Activated naive CD8-positive, alpha-beta T cell treated with anti-CD3 and anti-CD28 coated beads for 36 hours (primary cell): ENCODE data around the gene TBKBP1. TPM values are rescaled to one million over a fixed set of nuclear protein-coding genes. Genes with fewer than 3 reads are reported as not detected.
"Not testable (repeated sequence)": the region's sequence is repeated elsewhere in the genome, so short reads cannot be mapped to it uniquely, and the experiment has no call there.

Experiments
- DNase-seq: peaks from one replicate; pipeline ENCODE4 v3.0.0; 2021
- H3K27ac Mint-ChIP-seq: one replicate; pipeline ENCODE4 v1.8.0; 2022; ENCODE audit warnings: mild to moderate bottlenecking, moderate library complexity, mixed read lengths
- H3K27me3 Mint-ChIP-seq: one replicate; pipeline ENCODE4 v1.8.0; 2022; ENCODE audit warnings: mild to moderate bottlenecking, mixed read lengths
- H3K36me3 Mint-ChIP-seq: one replicate; pipeline ENCODE4 v1.8.0; 2021; ENCODE audit warnings: mild to moderate bottlenecking, mixed read lengths
- H3K4me1 Mint-ChIP-seq: one replicate; pipeline ENCODE4 v1.8.0; 2021; ENCODE audit warnings: mixed read lengths
- H3K4me3 Mint-ChIP-seq: one replicate; pipeline ENCODE4 v1.8.0; 2022; ENCODE audit warnings: mild to moderate bottlenecking, moderate library complexity, mixed read lengths
- H3K9me3 Mint-ChIP-seq: one replicate; pipeline ENCODE4 v1.8.0; 2022; ENCODE audit warnings: mixed read lengths
- total RNA-seq, 2 experiments: library from RNA; stranded (reverse); gene quantifications; one replicate each; pipeline ENCODE4 v1.2.3, GENCODE V29; 2021

Gene TBKBP1
- total RNA-seq, 2 experiments from 2014 or later, result 11.7 to 11.9 TPM

DNA sequence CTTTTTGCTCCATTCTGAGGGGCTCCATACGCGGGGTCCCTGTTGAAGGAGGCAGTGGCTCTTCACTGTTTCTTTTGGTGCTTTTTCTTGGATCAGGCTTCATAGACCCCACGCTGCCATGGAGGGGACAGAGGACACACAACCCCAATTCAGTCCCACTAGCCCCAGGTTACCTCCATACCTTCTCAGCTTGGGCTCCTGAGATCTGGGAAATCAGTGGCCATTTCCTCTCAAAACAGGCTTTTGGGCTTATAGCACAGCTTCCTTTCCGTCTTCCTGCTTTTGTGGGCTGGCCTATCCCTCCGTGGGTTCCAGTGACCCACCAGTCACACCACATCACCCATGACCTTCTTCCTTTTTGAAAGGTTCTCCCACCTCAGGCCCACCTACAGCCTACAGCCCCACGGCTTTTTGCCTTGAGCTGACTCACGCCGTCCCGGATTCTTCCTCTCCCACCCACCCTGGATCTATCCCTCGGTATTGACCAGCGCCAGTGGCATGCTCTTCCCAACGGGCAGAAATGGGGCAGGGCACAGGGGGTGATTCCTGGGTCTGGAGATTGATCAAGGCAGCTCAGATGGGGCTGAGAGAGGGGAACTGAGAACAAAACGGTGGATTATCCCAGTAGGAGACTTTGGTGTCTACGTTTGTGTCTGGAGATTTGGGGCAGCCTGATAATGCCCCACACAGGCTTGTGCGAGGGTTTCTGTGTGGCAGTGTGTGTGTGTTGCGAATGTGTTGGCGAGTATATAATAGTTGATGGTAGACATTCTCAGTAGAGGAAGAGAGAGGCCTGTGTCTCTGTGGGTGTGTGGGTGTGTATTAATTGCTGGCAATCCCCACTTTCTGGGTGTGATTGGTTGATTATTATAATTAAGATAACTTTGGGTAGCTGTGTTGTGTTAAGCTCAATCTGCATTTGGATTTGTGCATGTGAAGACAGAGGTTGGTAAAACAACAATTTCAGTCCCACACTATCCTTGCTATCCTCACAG, 42.8 kb downstream of the TBKBP1 start:
- Mint-ChIP-seq H3K9me3 (no peaks in the 10 kb centered on the region), H3K27me3 (no peaks in the 10 kb centered on the region), H3K36me3 (peaks cover 66% of the 10 kb centered on the region), H3K27ac (peak overlapping the region; percentile 97), H3K4me3 (peak overlapping the region; percentile 100), H3K4me1 (peaks cover 65% of the 10 kb centered on the region)
- DNase-seq, result no peak

DNA sequence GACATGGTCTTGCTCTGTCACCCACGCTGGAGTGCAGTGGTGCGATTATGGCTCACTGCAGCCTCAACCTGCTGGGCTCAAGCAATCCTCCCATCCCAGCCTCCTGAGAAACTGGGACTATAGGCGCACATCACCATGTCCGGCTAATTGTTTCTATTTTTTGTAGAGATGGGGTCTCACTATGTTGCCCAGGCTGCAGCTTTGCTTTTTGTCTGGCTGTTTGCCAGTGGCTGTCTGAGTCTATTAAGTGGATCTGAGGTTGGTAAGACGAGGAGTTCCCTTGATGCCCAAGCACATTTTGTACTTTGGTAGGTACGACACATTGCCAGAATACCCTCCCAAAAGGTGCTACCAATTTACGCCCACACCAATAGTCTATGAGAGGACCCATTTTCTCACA, 44.2 kb downstream of the TBKBP1 start:
- Mint-ChIP-seq H3K4me1 (peaks cover 62% of the 10 kb centered on the region), H3K4me3 (no peak overlapping the region), H3K27me3 (no peaks in the 10 kb centered on the region), H3K9me3 (no peaks in the 10 kb centered on the region), H3K36me3 (peaks cover 77% of the 10 kb centered on the region), H3K27ac (no peak overlapping the region)
- DNase-seq, result no peak

DNA sequence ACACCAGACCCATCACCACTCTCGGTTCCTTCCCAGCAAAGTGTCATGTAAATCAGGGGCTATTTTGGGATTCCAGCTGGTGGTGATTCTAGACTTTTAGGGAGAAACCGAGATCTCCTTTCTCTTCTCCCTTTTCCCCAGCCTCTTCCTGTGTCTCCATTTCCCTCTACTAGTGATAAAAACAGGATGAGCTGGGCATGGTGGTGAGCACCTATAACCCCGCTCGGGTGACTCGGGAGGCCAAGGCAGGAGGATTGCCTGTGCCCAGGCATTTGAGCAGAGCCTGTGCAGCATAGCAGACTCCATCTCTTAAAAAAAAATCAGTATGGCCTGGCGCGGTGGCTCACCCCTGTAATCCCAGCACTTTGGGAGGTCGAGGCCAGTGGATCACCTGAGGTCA, 45.2 kb downstream of the TBKBP1 start:
- Mint-ChIP-seq H3K9me3 (no peaks in the 10 kb centered on the region), H3K36me3 (peaks cover 79% of the 10 kb centered on the region), H3K4me3 (no peak overlapping the region), H3K4me1 (peaks cover 64% of the 10 kb centered on the region), H3K27ac (no peak overlapping the region), H3K27me3 (no peaks in the 10 kb centered on the region)
- no peak for DNase-seq

DNA sequence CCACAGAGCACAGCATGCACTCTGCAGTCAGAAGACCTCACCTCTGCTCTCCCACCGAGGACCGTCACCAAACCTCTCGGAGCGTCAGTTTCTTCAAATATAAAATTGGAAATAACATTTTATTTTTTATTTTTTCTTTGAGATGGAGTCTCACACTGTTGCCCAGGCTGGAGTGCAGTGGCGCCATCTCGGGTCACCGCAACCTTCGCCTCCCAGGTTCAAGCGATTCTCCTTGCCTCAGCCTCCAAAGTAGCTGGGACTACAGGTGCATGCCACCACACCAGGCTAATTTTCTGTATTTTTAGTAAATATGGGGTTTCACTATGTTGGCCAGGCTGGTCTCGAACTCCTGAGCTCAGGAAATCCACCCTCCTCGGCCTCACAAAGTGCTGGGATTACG, 46.0 kb downstream of the TBKBP1 start:
- Mint-ChIP-seq H3K4me1 (peaks cover 62% of the 10 kb centered on the region), H3K36me3 (peaks cover 77% of the 10 kb centered on the region)
- not testable (repeated sequence) for H3K27me3 Mint-ChIP-seq, H3K4me3 Mint-ChIP-seq, DNase-seq, H3K9me3 Mint-ChIP-seq, H3K27ac Mint-ChIP-seq

DNA sequence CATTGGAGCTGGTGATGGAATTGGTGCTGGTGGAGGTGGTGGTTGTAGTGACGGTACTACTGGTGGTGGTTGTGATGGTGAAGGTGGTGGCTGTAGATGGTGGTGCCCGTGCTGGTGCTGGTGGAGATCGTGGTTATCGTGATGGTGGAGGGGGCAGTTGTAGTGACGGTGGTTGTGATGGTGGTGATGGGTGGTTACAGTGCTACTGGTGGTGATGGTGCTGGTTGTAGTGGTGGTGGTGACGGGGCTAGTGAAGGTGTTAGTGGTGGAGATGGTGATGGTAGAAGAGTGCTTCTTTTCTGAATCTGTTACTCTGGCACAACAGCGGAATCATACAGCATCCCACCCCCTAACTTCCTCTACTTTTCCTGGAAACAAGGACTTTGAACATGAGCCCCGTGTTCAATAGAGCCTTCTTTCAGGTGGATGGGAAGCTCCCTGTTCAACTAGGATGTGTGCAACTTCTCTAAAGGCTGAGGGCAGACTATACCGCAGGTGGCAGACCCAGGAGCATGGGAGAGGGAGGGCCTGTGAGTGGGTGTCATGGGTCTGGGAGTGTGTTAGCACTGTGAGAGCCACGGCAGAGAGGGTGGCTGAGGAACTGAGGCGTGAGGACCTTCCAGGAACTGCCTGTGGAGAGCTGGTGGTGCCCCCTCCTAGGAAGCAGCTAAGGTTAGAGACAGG, 47.3 kb downstream of the TBKBP1 start:
- peaks cover 77% of the 10 kb centered on the region for H3K36me3 Mint-ChIP-seq
- H3K27ac Mint-ChIP-seq, result peak overlapping the region; percentile 62
- peak overlapping the region; percentile 47 for H3K4me3 Mint-ChIP-seq
- peaks cover 60% of the 10 kb centered on the region for H3K4me1 Mint-ChIP-seq
- no peaks in the 10 kb centered on the region for H3K9me3 Mint-ChIP-seq
- H3K27me3 Mint-ChIP-seq, result no peaks in the 10 kb centered on the region
- no peak for DNase-seq

DNA sequence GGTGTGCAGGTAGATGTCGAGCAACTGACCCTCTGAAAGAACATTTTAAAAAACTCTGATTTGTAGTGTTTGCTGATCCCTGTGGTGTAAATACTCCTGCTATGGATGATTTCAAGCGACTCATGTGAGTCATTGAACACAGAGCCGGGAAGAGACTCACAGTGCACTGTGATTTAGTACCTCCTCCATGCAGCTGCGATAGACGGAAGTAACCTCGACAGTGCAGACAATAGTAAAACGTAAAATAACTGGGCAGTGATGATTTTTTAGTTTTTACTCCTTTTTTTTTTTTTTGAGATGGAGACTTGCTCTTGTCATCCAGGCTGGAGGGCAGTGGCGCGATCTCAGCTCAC, 47.8 kb downstream of the TBKBP1 start:
- peaks cover 55% of the 10 kb centered on the region for H3K4me1 Mint-ChIP-seq
- H3K36me3 Mint-ChIP-seq, result peaks cover 74% of the 10 kb centered on the region
- no peak overlapping the region for H3K27ac Mint-ChIP-seq
- no peaks in the 10 kb centered on the region for H3K27me3 Mint-ChIP-seq
- DNase-seq, result no peak
- H3K4me3 Mint-ChIP-seq, result peak overlapping the region; percentile 47
- no peaks in the 10 kb centered on the region for H3K9me3 Mint-ChIP-seq

DNA sequence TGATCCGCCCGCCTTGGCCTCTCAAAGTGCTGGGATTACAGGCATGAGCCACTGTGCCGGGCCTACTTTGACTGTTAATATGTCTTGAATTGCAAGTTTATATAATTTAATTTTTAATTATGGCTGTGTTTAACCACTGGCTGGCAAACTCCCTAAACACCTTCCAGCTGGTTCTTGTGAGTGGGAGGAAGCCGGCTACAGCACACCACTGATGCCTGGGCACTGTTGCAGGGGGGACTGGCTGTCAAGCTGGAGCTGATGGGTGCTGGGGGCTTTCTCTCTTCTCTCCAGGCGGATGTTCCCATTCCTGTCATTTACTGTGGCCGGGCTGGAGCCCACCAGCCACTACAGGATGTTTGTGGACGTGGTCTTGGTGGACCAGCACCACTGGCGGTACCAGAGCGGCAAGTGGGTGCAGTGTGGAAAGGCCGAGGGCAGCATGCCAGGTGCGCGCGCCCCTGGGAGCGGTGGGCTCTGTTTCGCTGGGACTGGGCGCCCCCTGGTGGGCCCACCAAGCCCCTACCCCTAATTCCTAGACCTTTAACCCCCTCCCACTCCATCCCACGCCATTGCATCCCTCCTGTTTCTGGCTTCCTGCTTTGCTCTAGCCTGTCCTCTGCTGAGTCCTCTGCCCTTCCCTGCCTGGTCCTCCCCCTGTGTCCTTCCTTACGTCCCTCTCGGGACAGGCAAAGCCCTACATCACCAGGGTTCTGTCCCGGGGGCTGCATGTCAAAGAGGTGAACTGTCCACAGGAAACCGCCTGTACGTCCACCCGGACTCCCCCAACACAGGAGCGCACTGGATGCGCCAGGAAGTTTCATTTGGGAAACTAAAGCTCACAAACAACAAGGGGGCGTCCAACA, 48.6 kb downstream of the TBKBP1 start:
- peak; percentile 57 for DNase-seq
- Mint-ChIP-seq H3K27me3 (no peaks in the 10 kb centered on the region), H3K9me3 (no peaks in the 10 kb centered on the region), H3K4me3 (peak overlapping the region; percentile 32), H3K4me1 (peaks cover 48% of the 10 kb centered on the region), H3K27ac (peak overlapping the region; percentile 18), H3K36me3 (peaks cover 76% of the 10 kb centered on the region)

DNA sequence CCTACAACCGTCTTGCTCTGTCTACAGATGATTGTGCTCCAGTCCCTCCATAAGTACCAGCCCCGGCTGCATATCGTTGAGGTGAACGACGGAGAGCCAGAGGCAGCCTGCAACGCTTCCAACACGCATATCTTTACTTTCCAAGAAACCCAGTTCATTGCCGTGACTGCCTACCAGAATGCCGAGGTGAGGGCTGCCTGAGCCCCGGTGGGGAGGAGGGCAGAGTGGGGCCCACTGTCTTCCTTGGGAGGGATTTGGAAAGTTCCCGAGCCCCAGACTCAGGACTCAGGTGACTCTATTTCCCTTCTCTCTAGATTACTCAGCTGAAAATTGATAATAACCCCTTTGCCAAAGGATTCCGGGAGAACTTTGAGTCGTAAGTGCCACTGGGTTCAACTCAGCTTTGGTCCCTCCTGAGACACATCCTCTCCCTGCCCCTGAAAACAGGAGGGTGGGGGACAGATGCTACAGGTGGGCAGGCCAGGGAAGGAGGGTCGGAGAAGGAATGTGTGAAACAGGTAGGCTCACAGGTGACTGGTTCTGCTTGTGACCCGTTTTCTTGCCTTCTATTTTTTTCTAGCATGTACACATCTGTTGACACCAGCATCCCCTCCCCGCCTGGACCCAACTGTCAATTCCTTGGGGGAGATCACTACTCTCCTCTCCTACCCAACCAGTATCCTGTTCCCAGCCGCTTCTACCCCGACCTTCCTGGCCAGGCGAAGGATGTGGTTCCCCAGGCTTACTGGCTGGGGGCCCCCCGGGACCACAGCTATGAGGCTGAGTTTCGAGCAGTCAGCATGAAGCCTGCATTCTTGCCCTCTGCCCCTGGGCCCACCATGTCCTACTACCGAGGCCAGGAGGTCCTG, 50.4 kb downstream of the TBKBP1 start:
- Mint-ChIP-seq H3K4me1 (peaks cover 40% of the 10 kb centered on the region), H3K27me3 (no peaks in the 10 kb centered on the region), H3K9me3 (no peaks in the 10 kb centered on the region), H3K27ac (no peak overlapping the region), H3K4me3 (no peak overlapping the region), H3K36me3 (peaks cover 66% of the 10 kb centered on the region)
- no peak for DNase-seq

DNA sequence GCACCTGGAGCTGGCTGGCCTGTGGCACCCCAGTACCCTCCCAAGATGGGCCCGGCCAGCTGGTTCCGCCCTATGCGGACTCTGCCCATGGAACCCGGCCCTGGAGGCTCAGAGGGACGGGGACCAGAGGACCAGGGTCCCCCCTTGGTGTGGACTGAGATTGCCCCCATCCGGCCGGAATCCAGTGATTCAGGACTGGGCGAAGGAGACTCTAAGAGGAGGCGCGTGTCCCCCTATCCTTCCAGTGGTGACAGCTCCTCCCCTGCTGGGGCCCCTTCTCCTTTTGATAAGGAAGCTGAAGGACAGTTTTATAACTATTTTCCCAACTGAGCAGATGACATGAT, 51.0 kb downstream of the TBKBP1 start:
- no peak overlapping the region for H3K4me3 Mint-ChIP-seq
- H3K9me3 Mint-ChIP-seq, result no peaks in the 10 kb centered on the region
- peaks cover 36% of the 10 kb centered on the region for H3K4me1 Mint-ChIP-seq
- H3K27ac Mint-ChIP-seq, result no peak overlapping the region
- no peaks in the 10 kb centered on the region for H3K27me3 Mint-ChIP-seq
- peaks cover 65% of the 10 kb centered on the region for H3K36me3 Mint-ChIP-seq
- DNase-seq, result no peak

DNA sequence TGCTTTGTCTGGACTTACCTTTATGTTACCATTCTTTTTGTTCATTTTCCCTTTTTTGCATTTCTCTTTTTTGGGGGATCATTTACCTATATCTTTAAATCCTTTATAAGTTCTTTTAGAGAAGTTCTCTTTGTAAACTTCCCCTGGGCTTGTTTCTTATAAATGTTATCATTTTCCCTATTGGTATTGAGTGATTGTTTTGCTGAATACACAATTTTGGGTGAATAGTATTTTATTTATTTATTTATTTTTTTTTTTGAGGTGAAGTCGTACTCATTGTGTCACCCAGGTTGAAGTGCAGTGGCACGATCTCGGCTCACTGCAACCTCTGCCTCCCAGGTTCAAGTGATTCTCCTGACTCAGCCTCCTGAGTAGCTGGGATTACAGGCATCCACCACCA, 57.5 kb downstream of the TBKBP1 start:
- peaks cover 3% of the 10 kb centered on the region for H3K9me3 Mint-ChIP-seq
- H3K4me3 Mint-ChIP-seq, result no peak overlapping the region
- no peak overlapping the region for H3K27ac Mint-ChIP-seq
- H3K36me3 Mint-ChIP-seq, result peaks cover 12% of the 10 kb centered on the region
- H3K4me1 Mint-ChIP-seq, result peaks cover 2% of the 10 kb centered on the region
- peaks cover 6% of the 10 kb centered on the region for H3K27me3 Mint-ChIP-seq
- no peak for DNase-seq

DNA sequence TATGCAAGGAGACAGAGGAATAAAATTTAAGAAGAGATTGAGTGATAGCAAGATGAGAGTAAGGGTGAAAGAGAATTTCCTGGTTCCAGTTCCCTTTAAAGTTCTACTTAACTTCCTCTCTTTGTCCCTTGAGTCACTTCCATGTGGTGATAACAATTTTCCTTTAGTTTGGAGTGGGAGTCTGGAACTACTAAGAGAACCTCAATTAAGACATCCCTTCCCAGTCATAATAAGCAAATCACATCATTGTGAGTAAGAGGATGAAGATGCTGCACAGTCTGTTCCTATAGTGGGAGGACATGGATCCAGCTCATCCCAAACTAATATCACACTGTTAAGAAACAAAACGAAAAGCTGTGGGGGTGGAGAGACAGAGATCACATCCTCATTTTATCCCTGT, 63.4 kb downstream of the TBKBP1 start:
- Mint-ChIP-seq H3K36me3 (no peaks in the 10 kb centered on the region), H3K4me3 (no peak overlapping the region), H3K9me3 (peaks cover 13% of the 10 kb centered on the region), H3K27me3 (peaks cover 24% of the 10 kb centered on the region), H3K27ac (no peak overlapping the region), H3K4me1 (peaks cover 2% of the 10 kb centered on the region)
- DNase-seq, result no peak

DNA sequence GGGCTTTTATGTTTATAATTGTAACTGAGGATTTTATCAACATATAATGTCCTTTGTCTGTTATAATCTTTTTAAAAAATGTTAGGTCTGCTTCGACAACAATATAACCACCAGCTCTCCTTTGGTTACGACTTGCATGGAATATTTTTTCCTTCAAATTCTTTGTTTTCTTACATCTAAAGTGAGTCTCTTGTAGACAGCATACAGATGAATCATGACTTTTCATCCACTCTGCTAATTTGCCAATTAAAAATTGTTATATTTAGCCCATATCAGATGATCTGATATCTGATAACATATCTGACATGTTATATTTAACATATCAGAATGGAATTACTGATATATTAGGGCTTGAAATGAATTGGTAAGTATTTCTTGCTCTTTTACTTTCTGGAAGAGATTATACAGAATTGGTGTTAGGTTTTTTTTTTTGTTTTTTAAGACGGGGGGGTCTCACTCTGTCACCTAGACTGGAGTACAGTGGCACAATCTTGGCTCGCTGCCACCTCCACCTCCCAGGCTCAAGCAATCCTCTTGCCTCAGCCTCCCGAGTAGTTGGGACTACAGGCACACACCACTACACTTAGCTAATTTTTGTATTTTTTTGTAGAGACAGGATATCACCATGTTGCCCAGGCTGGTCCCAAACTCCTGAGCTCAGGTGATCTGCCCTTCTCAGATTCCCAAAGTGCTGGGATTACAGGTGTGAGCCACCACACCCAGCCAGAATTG, 66.6 kb downstream of the TBKBP1 start:
- Mint-ChIP-seq H3K36me3 (no peaks in the 10 kb centered on the region), H3K9me3 (peaks cover 24% of the 10 kb centered on the region), H3K27me3 (peaks cover 23% of the 10 kb centered on the region), H3K27ac (no peak overlapping the region), H3K4me1 (peaks cover 7% of the 10 kb centered on the region), H3K4me3 (no peak overlapping the region)
- DNase-seq, result no peak
